HepG2 (cell line): Measurements from ENCODE around the gene CDK6. TPM values are rescaled to one million over a fixed set of nuclear protein-coding genes. Genes with fewer than 3 reads are reported as not detected.

Source experiments
- BRCA1 ChIP-seq: sonication (generic); formaldehyde crosslinking; IDR thresholded peaks from 2 replicates; pipeline ENCODE4 v1.4.0; 2020; ENCODE audit warnings: missing genetic modification reagents
- FOXC1 ChIP-seq: sonication (generic); formaldehyde crosslinking; IDR thresholded peaks from 2 replicates; pipeline ENCODE4 v1.8.0; 2022; ENCODE audit warnings: mild to moderate bottlenecking, missing genetic modification reagents, borderline replicate concordance
- GPN1 ChIP-seq: sonication (generic); formaldehyde crosslinking; IDR thresholded peaks from 2 replicates; pipeline ENCODE4 v1.5.1; 2020; ENCODE audit warnings: missing genetic modification reagents, borderline replicate concordance
- MLLT10 ChIP-seq: sonication (generic); formaldehyde crosslinking; IDR thresholded peaks from 2 replicates; pipeline ENCODE4 v1.4.0; 2020; ENCODE audit warnings: missing genetic modification reagents
- MYNN ChIP-seq: sonication (generic); formaldehyde crosslinking; IDR thresholded peaks from 2 replicates; pipeline ENCODE4 v1.4.0; 2020; ENCODE audit warnings: mild to moderate bottlenecking, low read depth, missing genetic modification reagents
- PCBP2 ChIP-seq: fragments of 200-400 bp; formaldehyde crosslinking; optimal IDR thresholded peaks from 2 replicates; pipeline ENCODE3; 2018; ENCODE audit warnings: low read length, low read depth; ENCODE audit not compliant: poor library complexity, severe bottlenecking
- POGK ChIP-seq: sonication (generic); formaldehyde crosslinking; conservative IDR thresholded peaks from 2 replicates; pipeline ENCODE4 v1.8.0; 2022; ENCODE audit warnings: mild to moderate bottlenecking, moderate library complexity, missing genetic modification reagents
- SALL1 ChIP-seq: sonication (generic); formaldehyde crosslinking; IDR thresholded peaks from 2 replicates; pipeline ENCODE4 v1.8.0; 2022; ENCODE audit warnings: mild to moderate bottlenecking, missing genetic modification reagents
- SP140L ChIP-seq: sonication (generic); formaldehyde crosslinking; IDR thresholded peaks from 2 replicates; pipeline ENCODE4 v1.4.0; 2020; ENCODE audit warnings: missing genetic modification reagents, borderline replicate concordance
- STAG1 ChIP-seq: sonication (generic); formaldehyde crosslinking; IDR thresholded peaks from 2 replicates; pipeline ENCODE4 v1.4.0; 2020; ENCODE audit warnings: missing genetic modification reagents
- SUZ12 ChIP-seq: fragments of 150-350 bp; IDR thresholded peaks from 2 replicates; pipeline ENCODE4 v1.6.1; 2014; ENCODE audit warnings: low read depth, low read length
- TP53 ChIP-seq: sonication (generic); formaldehyde crosslinking; conservative IDR thresholded peaks from 2 replicates; pipeline ENCODE4 v1.4.0; 2020; ENCODE audit warnings: missing genetic modification reagents
- TSC22D2 ChIP-seq: sonication (generic); formaldehyde crosslinking; IDR thresholded peaks from 2 replicates; pipeline ENCODE4 v1.5.1; 2020; ENCODE audit warnings: missing genetic modification reagents, mild to moderate bottlenecking, borderline replicate concordance
- ZBTB38 ChIP-seq: sonication (generic); formaldehyde crosslinking; IDR thresholded peaks from 2 replicates; pipeline ENCODE4 v1.5.1; 2020; ENCODE audit warnings: mild to moderate bottlenecking, missing genetic modification reagents
- ZBTB39 ChIP-seq: sonication (generic); formaldehyde crosslinking; IDR thresholded peaks from 2 replicates; pipeline ENCODE4 v1.5.0; 2020; ENCODE audit warnings: missing genetic modification reagents
- ZEB1 ChIP-seq: IDR thresholded peaks from 2 replicates; pipeline ENCODE4 v1.6.1; 2012; ENCODE audit warnings: mild to moderate bottlenecking, low read depth, inconsistent platforms; ENCODE audit not compliant: insufficient replicate concordance
- ZFX ChIP-seq: sonication (generic); formaldehyde crosslinking; IDR thresholded peaks from 2 replicates; pipeline ENCODE4 v1.4.0; 2020; ENCODE audit warnings: mild to moderate bottlenecking, low read depth, missing genetic modification reagents, moderate library complexity
- ZNF501 ChIP-seq: sonication (generic); formaldehyde crosslinking; IDR thresholded peaks from 2 replicates; pipeline ENCODE4 v1.5.1; 2020; ENCODE audit warnings: mild to moderate bottlenecking, moderate library complexity, missing genetic modification reagents
- ZNF503 ChIP-seq: sonication (generic); formaldehyde crosslinking; IDR thresholded peaks from 2 replicates; pipeline ENCODE4 v1.4.0; 2020; ENCODE audit warnings: missing genetic modification reagents
- ZNF564 ChIP-seq: sonication (generic); formaldehyde crosslinking; IDR thresholded peaks from 2 replicates; pipeline ENCODE4 v1.8.1; 2023; ENCODE audit warnings: mild to moderate bottlenecking, missing genetic modification reagents
- ZNF678 ChIP-seq: sonication (generic); formaldehyde crosslinking; IDR thresholded peaks from 2 replicates; pipeline ENCODE4 v1.4.0; 2020; ENCODE audit warnings: mild to moderate bottlenecking, missing genetic modification reagents
- ZNF7 ChIP-seq: IDR thresholded peaks from 2 replicates; pipeline ENCODE4 v1.6.1; 2016; ENCODE audit warnings: missing biosample characterization, missing genetic modification reagents
- ZNF709 ChIP-seq: sonication (generic); formaldehyde crosslinking; IDR thresholded peaks from 2 replicates; pipeline ENCODE4 v1.5.0; 2020; ENCODE audit warnings: mild to moderate bottlenecking, missing genetic modification reagents
- ZNF772 ChIP-seq: sonication (generic); formaldehyde crosslinking; IDR thresholded peaks from 2 replicates; pipeline ENCODE4 v1.5.0; 2020; ENCODE audit warnings: mild to moderate bottlenecking, missing genetic modification reagents
- polyA plus RNA-seq, 8 experiments: library from polyadenylated mRNA; depleted of rRNA in 3 of 8; stranded (reverse) in 7 of 8; unstranded in 1 of 8; fragments of >200 nt; fragmentation: Illumina TruSeq in 4 of 8; extraction: Trizol in 4 of 8; gene quantifications; 2 replicates each; pipeline versions ENCODE4 v1.2.1 to v1.2.3, GENCODE V29; 2011 to 2016; ENCODE audit warnings: low read depth in 4 of 8, missing spikeins in 1 of 8, mixed read lengths in 1 of 8; ENCODE audit not compliant: insufficient read depth in 1 of 8
- total RNA-seq, 5 experiments: library from RNA; depleted of rRNA; stranded (reverse); fragments of >200 nt; fragmentation: Illumina TruSeq; extraction: Trizol; gene quantifications; 2 replicates each; pipeline ENCODE4 v1.2.3, GENCODE V29; 2016; ENCODE audit warnings: low read depth in 1 of 5

CDK6 gene
- total and polyA plus RNA-seq, 2 of the 13 experiments (the other 11 are each of a cell fraction or from before 2014, with no cell fraction given), result 34.6 to 90.8 TPM

GRCh38 chr7:92751902-92752901 lies 84.2 kb downstream of the CDK6 start (continued):
- peak; percentile 60; the same call in 1 of the 2 replicates for TF ChIP-seq ZNF503 (CRISPR knock-in tag)
- TF ChIP-seq STAG1 (CRISPR knock-in tag), result no peak
- TF ChIP-seq ZBTB38, result no peak
- no peak for TF ChIP-seq ZNF564 (CRISPR knock-in tag)
- TF ChIP-seq ZNF501 (CRISPR knock-in tag), result no peak
- no peak for TF ChIP-seq GPN1
- no peak for TF ChIP-seq ZFX (CRISPR knock-in tag)
- TF ChIP-seq ZNF772 (CRISPR knock-in tag), result no peak
- TF ChIP-seq ZNF678 (CRISPR knock-in tag), result no peak
- no peak for TF ChIP-seq ZEB1
- TF ChIP-seq ZNF709, result no peak
- no peak for TF ChIP-seq TP53 (CRISPR knock-in tag)
- 0 out of 2 replicates have a peak, but pooled peaks have one; percentile 54 for TF ChIP-seq BRCA1 (CRISPR knock-in tag)
- no peak for TF ChIP-seq PCBP2
- TF ChIP-seq FOXC1 (CRISPR knock-in tag), result no peak
- TF ChIP-seq SP140L (CRISPR knock-in tag), result no peak
- TF ChIP-seq ZBTB39, result no peak
- no peak for TF ChIP-seq MYNN (CRISPR knock-in tag)
- peak; percentile 47; the same call in 1 of the 2 replicates for TF ChIP-seq SALL1 (CRISPR knock-in tag)
- TF ChIP-seq POGK, result 0 out of 2 replicates have a peak, but pooled peaks have one; percentile 41
- TF ChIP-seq ZNF7, result no peak
- TF ChIP-seq TSC22D2, result no peak
- no peak for TF ChIP-seq SUZ12
- no peak for TF ChIP-seq MLLT10 (CRISPR knock-in tag)
